GM20431 (cell line): ENCODE measurements around the gene C20orf144.

Experiments
- in situ Hi-C: fragments of 300-500 bp; cut with MseI, MboI; formaldehyde crosslinking; loops from one replicate; pipeline ENCODE4 v1.15.0; 2020; ENCODE audit warnings: low sequenced_read_pairs; ENCODE audit not compliant: unreplicated experiment

The C20orf144 gene

DNA sequence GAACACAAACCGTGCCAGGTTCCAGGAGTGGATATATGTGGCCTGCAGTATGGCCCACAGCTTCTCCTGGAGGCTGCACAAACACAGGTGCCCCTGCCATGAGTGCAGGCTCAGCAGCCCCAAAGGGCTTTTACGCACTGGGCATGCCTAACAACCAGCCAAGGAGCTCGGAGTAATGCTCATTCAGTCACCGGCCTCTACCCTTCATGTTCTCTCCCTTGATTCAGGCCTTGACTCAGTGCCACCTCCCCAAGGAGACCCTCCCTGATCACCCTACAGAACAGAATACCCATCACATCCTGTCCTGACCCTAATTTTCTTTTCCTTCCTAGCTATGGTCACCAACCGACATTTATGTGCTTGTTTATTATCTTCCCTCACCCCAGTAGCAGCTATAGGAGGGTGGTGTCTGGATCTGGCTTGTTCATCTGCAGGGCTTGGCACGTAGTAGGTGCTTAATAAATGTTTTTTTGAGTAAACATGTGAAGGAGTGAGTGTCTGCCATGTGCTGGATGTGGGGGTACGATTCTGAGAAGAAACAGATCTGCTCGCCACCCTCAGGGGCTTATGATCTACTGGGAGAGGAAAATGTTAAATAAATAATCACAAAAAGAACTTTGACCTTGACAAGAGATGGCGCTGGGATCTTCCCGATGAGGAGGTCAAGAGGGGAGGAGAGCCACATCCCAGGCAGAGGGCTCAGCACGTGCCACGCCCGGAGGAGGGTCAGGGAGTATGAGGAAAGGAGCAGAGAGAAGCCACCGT lies 48.7 kb downstream of the C20orf144 start:
- in situ Hi-C loops, result no loop called here

DNA sequence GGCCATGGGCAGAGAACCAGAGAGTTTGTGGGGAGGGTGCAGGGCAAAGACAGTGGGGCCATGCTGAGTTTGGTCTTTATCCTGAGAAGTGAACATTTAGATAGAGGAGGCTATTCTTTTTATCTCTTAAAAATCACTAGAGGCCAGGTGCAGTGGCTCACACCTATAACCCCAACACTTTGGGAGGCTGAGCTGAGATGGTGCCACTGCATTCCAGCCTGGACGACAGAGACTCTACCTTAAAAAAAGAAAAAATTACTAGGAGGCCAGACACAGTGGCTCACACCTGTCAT lies 49.3 kb downstream of the C20orf144 start:
- in situ Hi-C loops, result no loop called here
